Thoracic aorta (tissue), 2 donors: Measurements from ENCODE around the gene TMEM183A. TPM values are rescaled to one million over a fixed set of nuclear protein-coding genes. Genes with fewer than 3 reads are reported as not detected.

Experiments used
- ATAC-seq: fragments of 150-250 bp; one replicate; pipeline ENCODE4 v1.8.0; 2017; ENCODE audit warnings: low read depth; ENCODE audit not compliant: insufficient number of reproducible peaks, low FRiP score
- DNase-seq: peaks from one replicate; pipeline ENCODE4 v3.0.0-alpha.2; 2020; ENCODE audit warnings: low spot score
- H3K27ac ChIP-seq, 2 donors: fragments of 200-600 bp; sonication (generic); 1 replicate in 1 of 2; 2 replicates in 1 of 2; pipeline ENCODE4 v1.5.1; 2016; ENCODE audit warnings: mild to moderate bottlenecking in 2 of 2, moderate library complexity in 2 of 2
- H3K27me3 ChIP-seq: fragments of 200-600 bp; sonication (generic); replicated peaks from 2 replicates; pipeline ENCODE4 v1.6.0; 2016; ENCODE audit warnings: mild to moderate bottlenecking; ENCODE audit not compliant: insufficient read depth
- H3K36me3 ChIP-seq: fragments of 200-600 bp; sonication (generic); one replicate; pipeline ENCODE4 v1.5.1; 2016
- H3K4me1 ChIP-seq, 2 donors: fragments of 200-600 bp; sonication (generic); 1 replicate in 1 of 2; 2 replicates in 1 of 2; pipeline versions ENCODE4 v1.5.1 to v1.6.0; 2016; ENCODE audit warnings: low read depth in 2 of 2, mild to moderate bottlenecking in 1 of 2; ENCODE audit not compliant: control insufficient read depth in 1 of 2
- H3K4me3 ChIP-seq: fragments of 200-600 bp; sonication (generic); 2 replicates; pipeline ENCODE4 v1.5.1; 2016; ENCODE audit warnings: mild to moderate bottlenecking
- H3K9me3 ChIP-seq: fragments of 200-600 bp; sonication (generic); 2 replicates; pipeline ENCODE4 v1.5.1; 2016
- total RNA-seq, 2 donors: library from RNA; depleted of rRNA; stranded (reverse); fragments of >200 nt; gene quantifications; one replicate each; pipeline versions ENCODE4 v1.1.0 to v1.2.3, GENCODE V29; 2016
- TF ChIP-seq, protein P1 (sequence below): fragments of 200-600 bp; sonication (generic); IDR thresholded peaks from one replicate; pipeline ENCODE4 v1.5.1; 2019; ENCODE audit warnings: antibody characterized with exemption

The TMEM183A gene
- total RNA-seq, 2 donors from 2014 or later: 54.3 to 72.6 TPM

- H3K4me3 ChIP-seq: peak overlapping the region; percentile 83
- no peaks in the 10 kb centered on the region for H3K27me3 ChIP-seq
- ATAC-seq (no peak), DNase-seq (no peak)
- peaks cover 17% of the 10 kb centered on the region for H3K36me3 ChIP-seq
- H3K27ac ChIP-seq: peak overlapping the region in 1 of 2 donors; percentile 52
- H3K4me1 ChIP-seq: peaks cover 11 to 33% of the 10 kb centered on the region in 2 donors
- H3K9me3 ChIP-seq: no peaks in the 10 kb centered on the region
- TF ChIP-seq, protein P1, sequence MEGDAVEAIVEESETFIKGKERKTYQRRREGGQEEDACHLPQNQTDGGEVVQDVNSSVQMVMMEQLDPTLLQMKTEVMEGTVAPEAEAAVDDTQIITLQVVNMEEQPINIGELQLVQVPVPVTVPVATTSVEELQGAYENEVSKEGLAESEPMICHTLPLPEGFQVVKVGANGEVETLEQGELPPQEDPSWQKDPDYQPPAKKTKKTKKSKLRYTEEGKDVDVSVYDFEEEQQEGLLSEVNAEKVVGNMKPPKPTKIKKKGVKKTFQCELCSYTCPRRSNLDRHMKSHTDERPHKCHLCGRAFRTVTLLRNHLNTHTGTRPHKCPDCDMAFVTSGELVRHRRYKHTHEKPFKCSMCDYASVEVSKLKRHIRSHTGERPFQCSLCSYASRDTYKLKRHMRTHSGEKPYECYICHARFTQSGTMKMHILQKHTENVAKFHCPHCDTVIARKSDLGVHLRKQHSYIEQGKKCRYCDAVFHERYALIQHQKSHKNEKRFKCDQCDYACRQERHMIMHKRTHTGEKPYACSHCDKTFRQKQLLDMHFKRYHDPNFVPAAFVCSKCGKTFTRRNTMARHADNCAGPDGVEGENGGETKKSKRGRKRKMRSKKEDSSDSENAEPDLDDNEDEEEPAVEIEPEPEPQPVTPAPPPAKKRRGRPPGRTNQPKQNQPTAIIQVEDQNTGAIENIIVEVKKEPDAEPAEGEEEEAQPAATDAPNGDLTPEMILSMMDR: no peak
These were observed 19.8 kb downstream of the TMEM183A start for GRCh38 chr1:203026666-203027663.

GRCh38 chr1:203028067-203028783 is 21.1 kb downstream of the TMEM183A start:
- DNase-seq: no peak
- H3K27ac ChIP-seq: peak overlapping the region; percentile 52 to 58
- ATAC-seq: no peak

GRCh38 chr1:203028784-203029553 is 21.8 kb downstream of the TMEM183A start:
- no peaks in the 10 kb centered on the region for H3K9me3 ChIP-seq
- H3K36me3 ChIP-seq: peaks cover 3% of the 10 kb centered on the region
- ATAC-seq: no peak
- DNase-seq: no peak
- H3K27me3 ChIP-seq: no peaks in the 10 kb centered on the region
- H3K4me1 ChIP-seq: peaks cover 11 to 33% of the 10 kb centered on the region in 2 donors
- peak overlapping the region; percentile 52 to 58 for H3K27ac ChIP-seq
- TF ChIP-seq, protein P1: no peak
- H3K4me3 ChIP-seq: peak overlapping the region; percentile 10

More at GRCh38 chr1:203028067-203028783, 21.1 kb downstream of the TMEM183A start:
- Histone ChIP-seq H3K27me3 (no peaks in the 10 kb centered on the region), H3K9me3 (no peaks in the 10 kb centered on the region), H3K36me3 (peaks cover 10% of the 10 kb centered on the region), H3K4me3 (peak overlapping the region; percentile 10), H3K4me1 (peaks cover 11 to 33% of the 10 kb centered on the region in 2 donors)
- TF ChIP-seq, protein P1: no peak

DNA sequence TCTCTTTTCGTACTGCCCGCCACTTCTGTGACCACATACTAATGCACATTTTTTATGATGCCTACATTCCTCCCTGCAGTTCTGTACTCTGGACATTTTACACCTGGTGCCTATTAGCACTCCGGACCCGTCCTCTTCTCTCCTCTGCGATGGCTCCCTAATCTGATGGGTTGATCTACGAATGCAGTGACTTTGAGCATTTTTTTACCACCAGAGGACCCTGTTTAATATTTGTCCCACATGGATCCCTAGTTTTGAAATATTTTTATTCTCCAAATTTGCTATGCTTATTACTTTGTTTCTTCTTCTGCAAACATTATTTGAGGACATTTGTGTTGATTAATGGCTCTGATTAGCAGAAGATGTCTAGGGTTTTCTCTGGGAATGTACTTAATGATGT is 24.3 kb downstream of the TMEM183A start:
- no peaks in the 10 kb centered on the region for H3K36me3 ChIP-seq
- no peak for DNase-seq
- TF ChIP-seq, protein P1: no peak

More for the DNA sequence above, 24.3 kb downstream of the TMEM183A start:
- ATAC-seq: no peak
- Histone ChIP-seq H3K9me3 (no peaks in the 10 kb centered on the region), H3K4me1 (peaks cover 11 to 38% of the 10 kb centered on the region in 2 donors), H3K27ac (no peak overlapping the region), H3K4me3 (no peak overlapping the region), H3K27me3 (no peaks in the 10 kb centered on the region)
